Suprapubic skin (tissue), 4 donors: ENCODE data around the gene IL1B.

Source experiments
- CTCF ChIP-seq, 2 donors: fragments of 200-600 bp in 1 of 2; fragments of 450-650 bp in 1 of 2; sonication (generic) in 1 of 2; IDR thresholded peaks; one replicate each; pipeline ENCODE4 v1.5.1; 2016 to 2019; ENCODE audit warnings: antibody characterized with exemption in 2 of 2, mild to moderate bottlenecking in 1 of 2, moderate library complexity in 1 of 2
- EP300 ChIP-seq: sonication (generic); formaldehyde crosslinking; IDR thresholded peaks from one replicate; pipeline ENCODE4 v1.6.1; 2017; ENCODE audit warnings: antibody characterized with exemption
- POLR2A ChIP-seq, 2 donors: fragments of 450-650 bp; IDR thresholded peaks; one replicate each; pipeline ENCODE4 v1.6.1; 2017; ENCODE audit warnings: antibody characterized with exemption in 2 of 2, mild to moderate bottlenecking in 2 of 2, moderate library complexity in 2 of 2
- POLR2AphosphoS5 ChIP-seq, 3 donors: sonication (generic); formaldehyde crosslinking; IDR thresholded peaks; one replicate each; pipeline ENCODE4 v1.6.1; 2017; ENCODE audit warnings: antibody characterized with exemption in 3 of 3

DNA sequence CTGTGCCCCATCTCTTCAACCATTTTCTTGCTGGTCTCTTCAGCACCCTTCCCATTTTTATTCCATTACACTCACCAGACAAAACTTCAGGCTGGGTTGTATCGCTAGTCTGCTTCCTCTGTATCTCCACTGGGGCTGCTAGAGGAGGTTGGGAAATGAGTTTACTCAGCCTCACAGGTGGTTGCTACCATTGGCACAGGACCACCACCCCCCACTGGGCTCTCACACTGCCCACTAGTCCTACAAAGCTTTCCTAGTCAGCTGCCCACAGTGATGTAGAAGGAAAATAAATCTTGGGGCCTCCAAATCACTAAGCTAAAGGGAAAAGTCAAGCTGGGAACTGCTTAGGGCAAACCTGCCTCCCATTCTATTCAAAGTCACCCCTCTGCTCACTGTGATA, 12.3 kb upstream of the IL1B start:
- TF ChIP-seq CTCF (IDR thresholded peaks at IDR 0.05) (no peak), POLR2A (IDR thresholded peaks at IDR 0.05) (no peak), POLR2AphosphoS5 (IDR thresholded peaks at IDR 0.05) (no peak), EP300 (no peak)
